ENCODE results near the gene TUBA3D.
A peak's percentile ranks its signal among the peaks of the same experiment; 100 is the strongest.
"Not testable (repeated sequence)": the region's sequence is repeated elsewhere in the genome, so short reads cannot be mapped to it uniquely, and the experiment has no call there.

The TUBA3D gene

DNA sequence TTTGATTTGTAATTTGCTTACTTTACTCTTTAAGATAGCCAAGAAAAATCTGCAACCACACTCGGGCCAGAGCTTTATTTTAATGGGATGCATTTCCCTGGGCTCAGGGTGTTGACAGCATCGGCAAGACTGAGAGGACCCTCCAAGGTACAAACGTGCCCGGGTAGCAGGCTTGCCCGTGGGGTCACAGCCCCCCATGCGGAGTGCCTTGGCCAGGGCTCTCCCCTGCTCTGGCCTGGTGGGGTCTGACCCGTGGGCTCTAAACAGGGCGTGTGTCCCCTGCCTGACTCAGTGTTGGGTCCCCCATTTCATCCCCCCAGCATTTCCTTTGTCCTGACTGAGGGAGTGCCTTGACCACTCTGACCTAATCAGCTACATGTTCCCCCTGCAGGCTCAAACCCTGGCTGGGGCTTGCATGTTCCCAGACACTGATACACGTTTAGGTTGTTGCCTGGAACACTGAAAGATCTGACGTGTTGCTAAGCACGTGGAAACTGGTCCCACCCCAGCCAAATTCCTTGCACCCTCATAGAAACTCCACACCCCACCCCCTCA, 9.1 kb downstream of the TUBA3D start:
- DNase-seq: not testable (repeated sequence)

DNA sequence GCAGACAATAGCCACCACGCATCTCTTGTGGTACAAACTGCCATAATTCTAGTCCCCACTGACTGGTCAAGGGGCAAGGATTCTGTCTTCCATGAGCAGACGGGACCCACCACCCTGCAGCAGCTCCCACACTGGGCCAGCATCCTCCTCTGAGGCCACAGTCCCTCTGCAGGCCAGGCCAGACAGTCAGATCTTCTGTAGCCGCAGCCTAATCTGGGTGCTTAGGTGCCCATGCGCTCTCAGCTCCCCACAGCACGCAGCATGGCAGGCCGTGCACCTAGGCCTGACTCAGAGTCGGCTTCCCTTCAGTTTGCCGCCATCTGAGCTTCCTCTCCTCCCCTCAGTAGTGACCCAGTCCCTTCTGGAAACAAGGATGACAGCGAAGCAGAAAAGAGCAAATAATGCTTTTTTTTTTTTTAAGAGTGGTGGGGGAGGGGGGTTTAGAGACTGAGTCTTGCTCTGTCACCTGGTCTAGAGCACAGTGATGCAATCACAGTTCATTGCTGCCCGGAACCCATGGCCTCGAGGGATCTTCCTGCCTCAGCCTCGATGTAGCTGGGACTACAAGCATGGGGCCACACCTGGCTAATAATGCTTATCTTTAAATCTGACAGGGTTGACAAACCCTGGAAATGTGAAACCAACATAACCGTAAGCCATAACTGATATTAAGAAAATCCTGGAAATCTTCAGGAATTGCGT, 10.4 kb downstream of the TUBA3D start:
- not testable (repeated sequence) for DNase-seq

DNA sequence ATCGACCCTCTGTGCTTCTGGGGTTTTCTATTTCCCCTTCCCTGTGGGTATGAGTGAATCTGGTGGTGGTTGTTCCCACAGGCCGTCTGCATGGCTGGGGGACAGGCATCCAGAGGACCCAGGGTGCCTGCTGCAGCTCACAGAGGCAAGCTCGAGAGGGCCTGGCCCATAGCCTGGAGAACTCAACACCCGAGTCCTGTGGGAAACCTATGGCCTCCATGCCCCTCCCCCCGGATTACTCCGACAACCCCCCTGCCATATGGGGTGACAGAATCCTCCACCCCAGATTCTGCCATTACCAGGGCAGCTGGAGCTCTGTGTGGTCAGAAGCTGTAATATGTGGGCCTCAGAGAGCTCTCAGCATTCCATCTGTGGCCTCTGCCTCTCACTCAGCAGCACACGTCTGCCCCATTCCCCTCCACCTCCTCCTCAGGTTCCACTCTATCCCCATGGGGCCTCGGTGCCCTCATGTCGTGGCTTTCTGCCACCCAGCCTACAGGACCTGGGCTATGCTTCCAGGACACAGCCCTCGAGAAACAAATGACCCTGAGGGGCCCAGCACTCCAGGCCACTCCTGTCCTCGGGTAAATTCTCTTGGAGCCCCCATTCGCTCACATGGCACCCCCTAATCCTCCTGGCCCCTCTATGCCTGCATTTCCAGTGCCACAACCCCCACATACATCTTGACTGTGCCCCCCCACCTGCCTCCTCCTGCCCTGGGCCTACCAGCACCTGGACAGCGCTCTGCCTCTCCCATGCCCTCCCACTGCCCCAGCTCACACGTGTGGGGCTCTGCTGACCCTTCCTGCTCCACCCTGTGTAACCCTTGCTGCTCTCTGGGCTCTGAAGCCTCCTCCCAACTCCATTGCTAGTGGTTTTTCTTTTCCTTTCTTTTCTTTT, 12.6 kb downstream of the TUBA3D start:
- DNase-seq: no peak

DNA sequence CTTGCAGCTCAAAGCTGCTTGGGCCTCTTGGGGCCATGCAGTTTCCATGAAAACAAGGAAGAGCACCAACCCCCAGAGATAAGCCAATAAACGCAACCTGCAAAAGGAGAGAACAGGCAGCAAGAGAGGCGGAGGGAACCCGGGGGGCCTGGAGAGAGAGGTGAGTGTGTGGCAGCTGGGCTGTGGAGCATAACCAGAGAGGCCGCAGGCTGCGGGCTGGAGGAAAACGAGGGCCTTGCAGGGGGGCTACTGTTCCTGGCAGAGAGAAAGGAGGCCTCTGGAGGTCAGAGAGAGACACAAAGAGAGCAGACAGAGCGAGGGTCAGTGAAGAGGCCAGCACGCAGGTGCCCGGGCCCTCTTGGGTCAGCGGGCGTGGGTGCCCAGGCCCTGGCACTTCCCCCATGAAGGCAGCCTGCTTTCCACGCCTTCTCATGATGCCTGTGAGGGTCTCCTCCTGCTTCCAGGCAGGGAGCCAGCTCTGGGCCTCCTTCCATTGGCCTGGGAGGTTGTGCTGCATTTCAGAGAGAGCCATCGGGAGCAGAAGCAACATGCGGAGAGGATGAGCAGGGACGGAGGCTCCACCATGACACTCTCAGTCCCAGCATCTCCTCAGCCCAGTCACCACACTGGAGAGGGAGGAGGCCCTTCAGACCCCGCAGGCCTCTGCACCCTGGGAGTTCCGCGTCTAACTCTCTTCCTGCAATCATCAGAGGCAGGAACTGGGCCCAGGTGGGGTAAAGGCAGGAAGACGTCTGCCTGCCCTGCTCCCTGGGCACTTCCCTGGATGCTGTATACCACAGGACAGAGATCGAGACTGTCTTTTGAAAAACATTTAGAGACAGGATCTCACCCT, 14.9 kb downstream of the TUBA3D start:
- DNase-seq: not testable (repeated sequence)

DNA sequence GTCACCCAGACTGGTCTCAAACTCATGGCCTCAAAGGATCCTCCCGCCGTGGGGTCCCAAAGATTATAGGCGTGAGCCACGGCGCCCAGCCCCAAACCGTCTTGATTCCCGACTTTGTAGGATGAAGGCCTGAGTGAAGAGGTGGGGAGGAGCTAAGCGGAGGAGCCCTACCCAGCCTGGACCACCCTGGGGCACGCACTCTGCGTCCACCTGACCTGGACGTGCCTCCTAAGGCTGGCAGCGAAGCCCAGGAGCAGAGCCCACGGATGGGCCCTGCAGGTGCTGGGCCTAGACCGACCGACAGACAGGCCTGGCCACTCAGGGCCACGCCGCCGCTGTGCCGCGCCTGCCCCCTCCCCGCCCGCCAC, 15.5 kb downstream of the TUBA3D start:
- not testable (repeated sequence) for DNase-seq

DNA sequence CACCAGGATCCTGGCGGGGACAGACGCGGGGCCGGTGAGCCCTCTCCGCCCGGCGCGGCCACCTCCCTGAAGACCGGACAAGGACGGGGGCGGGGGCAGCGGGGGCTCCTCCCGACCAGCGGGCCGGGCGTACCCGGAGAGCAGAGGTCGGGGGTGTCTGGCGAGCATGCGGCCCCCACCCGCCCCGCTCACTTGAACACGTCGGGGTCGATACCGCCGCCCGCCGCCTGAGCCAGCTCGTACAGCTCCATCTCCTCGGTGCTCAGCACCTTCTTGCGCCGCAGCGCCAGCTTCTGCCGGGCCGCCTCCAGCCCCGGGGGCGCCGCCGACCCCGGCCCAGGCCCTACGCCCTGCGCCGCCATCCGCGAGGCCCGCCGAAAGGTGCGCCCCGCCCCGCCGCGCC, 16.1 kb downstream of the TUBA3D start, which contains the start of gene MZT2A:
Gene MZT2A (minus strand): TSS at position 383 of the 403 bp plus-strand sequence. CDS start 21 bp downstream, at position 362.
- DNase-seq: not testable (repeated sequence)

DNA sequence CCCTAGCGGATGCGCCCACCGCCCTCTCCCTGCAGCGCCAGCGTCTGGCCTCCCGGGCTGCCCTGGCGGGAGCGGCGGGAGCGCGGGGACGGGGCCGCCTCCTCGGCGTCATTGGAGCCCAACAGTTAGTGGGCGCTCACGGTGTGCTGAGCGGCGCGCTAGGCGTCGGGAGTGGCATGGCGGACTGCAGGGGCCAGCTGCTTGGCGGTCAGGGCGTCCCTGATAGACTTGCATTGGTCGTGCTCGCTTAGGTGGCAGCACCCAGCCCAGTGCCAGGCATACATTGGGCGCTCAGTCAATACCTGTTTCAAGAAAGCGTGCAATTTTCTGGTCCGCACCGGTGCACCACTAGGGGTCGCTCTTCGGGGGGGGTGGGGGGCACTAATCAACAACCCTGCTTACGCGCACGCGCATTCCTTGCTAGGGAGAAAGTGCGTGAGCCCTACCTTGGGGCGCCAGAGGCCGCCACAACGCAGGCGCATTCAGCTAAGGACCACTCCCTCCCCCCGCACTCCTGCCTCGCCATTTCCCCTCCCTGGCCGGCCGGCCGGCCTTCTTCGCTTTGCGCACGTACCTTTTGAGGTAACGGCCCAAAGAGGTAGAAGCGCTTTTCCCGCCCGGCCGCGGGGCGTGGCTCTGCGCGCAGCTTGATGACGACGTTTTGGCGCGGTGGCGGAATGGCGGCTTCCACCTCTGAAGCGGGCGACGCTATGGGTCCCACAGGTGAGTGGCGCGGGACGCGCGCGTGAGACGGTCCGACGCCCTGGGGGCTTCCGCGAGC, 16.7 kb downstream of the TUBA3D start:
- peak; percentile 97 for DNase-seq

DNA sequence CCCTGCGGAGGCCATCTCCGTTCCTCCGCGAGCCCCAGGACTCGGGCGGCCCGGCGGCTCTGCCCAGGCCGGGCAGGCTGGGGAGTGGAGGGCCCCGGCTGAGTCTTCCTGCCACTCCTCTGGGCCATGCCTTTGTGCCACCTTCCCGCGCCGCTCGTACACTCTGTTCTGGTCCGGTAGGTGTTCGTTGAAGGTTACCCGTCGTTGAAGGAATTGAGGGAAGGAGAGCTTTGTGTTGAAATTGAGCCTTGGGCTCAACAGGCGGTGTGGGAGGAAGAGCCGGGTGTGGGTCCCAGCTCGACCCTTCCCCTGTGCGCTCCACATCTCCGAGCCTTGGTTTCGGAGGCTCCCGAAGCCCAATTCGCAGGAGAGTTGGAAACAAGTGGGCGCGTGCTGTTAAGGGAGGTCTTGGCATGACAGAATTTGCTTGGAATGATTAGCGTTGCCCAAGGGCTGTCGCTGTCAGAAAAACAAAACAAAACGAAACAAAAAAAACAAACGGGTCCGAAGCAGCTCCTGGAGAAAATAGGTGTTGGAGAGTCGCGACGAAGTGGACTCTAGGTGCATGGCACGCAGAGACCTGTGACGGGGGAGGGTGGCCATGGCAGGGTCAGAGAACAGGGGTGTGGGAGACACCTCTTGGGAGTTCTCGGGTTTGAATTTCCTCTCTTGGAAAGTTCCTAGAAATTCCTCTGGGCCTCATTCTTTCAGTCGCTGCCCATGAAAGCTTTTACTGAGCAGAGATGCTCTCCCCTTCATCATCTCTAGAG, 17.5 kb downstream of the TUBA3D start:
- DNase-seq: no peak

DNA sequence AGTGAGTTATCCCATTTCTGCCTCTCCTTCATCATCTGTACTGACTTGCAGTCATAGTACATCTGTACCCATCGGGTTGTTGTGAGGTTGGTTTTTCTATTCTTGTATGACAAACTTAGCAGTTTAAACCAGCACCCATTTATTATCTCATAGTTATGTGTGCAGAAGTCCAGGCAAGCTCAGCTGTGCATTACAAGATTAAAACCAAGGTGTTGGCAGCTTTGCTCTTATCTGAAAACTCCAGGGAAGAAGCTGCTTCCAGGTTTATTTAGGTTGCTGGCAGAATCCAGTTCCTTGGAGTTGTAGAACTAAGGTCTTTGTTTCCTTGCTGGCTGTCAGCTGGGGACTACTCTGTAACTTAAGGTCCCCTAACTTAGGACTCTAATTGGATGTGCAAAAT, 19.6 kb downstream of the TUBA3D start:
- not testable (repeated sequence) for DNase-seq

DNA sequence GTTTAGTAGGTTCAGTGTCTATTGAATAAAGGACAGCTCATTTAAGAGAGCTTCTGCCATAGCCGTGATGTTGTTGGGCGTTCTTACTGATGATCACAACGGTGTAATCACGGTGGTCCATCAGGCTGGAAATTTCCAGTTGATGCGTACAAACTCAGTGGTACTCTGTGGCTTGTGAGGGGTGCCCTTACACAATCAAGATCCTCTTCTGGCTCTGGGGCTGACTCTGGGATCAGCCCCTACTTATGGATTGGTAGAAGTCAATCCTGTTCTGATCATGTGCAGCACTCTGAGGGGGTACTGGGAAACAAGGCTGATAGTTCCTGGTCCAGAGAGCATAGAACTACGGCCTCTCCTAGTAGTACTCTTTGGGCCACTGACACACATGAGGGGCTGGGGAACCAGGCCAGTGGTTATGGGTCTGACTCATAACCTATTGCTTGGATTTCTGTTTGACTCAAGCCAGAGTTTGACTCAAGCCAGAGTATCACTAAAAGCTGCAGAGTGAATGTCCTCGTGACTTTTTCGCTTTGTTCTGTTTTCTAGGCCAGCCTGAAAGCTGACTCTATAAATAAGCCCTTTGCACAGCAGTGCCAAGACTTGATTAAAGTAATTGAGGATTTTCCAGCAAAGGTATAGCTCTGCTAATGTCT, 22.5 kb downstream of the TUBA3D start:
- DNase-seq: not testable (repeated sequence)

DNA sequence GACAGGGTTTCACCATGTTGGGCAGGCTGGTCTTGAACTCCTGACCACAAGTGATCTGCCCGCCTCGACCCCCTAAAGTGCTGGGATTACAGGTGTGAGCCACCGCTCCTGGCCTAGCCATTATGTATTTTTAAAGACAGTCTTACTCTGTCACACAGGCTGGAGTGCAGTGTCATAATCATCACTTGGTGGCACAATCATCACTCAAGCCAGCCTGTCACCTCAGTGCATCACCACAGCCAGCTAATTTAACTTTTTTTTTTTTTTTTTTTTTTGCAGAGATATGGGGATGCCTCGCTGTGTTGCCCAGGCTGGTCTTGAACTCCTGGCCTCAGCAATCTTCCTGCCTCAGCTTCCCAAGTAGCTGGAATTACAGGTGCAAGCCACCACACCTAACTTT, 27.7 kb downstream of the TUBA3D start:
- DNase-seq: not testable (repeated sequence)

DNA sequence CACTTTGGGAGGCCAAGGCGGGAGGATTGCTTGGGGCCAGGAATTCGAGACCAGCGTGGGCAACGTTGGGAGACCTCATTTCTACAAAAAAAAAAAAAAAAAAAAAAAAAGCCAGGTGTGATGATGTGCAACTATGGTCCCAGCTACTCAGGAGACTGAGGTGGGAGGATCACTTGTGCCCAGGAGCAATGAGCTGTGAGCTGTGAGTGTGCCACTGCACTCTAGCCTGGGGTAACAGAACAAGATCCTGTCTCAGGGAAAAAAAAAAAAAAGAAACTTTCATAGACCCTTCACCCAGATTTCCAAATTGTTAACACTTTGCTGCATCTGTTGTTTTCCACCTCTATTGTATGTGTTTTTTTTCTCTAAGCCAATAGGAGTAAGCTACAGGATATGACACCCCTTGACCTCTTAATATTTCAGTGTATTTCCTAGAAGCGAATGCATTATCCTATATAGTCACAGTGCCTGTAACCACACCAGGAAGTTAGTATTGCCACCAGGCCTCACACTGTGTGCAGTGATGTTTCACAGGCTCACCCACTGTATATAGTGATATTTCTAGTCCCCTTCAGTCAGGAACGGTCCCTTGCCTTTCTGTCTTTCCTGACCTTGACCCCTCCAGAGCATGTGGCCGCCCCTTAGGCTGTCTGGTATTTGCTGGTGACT, 28.3 kb downstream of the TUBA3D start:
- not testable (repeated sequence) for DNase-seq

DNA sequence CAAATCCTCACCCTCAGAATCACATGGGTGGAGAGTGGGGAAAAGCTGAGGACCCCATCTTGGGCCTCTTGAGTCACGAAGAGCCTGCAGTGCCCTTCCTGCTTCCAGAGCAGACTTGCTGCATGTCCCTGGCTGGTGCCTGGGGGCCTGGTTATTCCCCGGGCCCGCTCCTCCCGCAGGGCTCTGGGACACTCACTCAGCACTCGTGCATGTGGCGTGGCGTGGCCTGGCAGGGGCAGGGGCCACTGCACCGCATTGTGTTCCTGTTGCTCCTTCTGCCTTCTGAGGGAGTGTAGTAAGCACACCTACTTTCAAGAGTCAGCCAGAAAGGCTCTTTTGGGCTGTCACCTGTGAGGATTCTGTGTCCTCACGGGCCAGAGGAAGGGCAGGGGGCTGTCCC, 33.7 kb downstream of the TUBA3D start:
- DNase-seq: no peak

DNA sequence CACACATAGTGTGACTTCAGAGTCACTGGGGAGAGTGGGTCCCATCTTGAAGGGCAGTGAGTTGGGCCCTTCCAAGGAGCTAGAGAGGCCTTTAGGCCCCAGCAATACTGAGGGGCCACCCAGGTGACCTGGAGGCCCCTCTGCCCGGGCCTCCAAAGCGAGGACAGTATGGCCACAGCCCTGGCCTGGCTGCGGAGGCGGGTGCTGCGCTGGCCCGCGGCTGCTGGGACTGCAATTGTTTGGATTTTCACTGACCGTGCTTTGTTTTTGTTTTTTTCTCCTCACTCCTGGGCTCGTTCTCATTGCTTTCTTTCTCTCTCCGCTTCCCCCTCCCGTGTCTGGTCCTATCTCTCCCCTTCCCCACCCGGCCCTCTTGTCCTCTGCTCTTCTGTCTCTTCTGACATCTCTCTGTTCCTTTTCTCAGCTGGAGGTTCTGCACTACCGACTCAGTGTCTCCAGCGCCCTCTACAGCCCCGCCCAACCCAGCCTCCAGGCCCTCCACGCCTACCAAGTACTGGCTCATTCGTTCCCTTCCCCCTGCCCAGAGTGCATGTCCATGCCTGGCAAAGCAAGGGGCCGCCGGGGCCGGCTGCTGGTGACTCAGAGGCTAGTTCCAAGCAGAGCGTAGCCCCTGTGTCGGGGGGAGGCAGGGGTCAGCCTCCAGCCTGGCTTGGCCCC, 35.5 kb downstream of the TUBA3D start:
- DNase-seq: not testable (repeated sequence)

DNA sequence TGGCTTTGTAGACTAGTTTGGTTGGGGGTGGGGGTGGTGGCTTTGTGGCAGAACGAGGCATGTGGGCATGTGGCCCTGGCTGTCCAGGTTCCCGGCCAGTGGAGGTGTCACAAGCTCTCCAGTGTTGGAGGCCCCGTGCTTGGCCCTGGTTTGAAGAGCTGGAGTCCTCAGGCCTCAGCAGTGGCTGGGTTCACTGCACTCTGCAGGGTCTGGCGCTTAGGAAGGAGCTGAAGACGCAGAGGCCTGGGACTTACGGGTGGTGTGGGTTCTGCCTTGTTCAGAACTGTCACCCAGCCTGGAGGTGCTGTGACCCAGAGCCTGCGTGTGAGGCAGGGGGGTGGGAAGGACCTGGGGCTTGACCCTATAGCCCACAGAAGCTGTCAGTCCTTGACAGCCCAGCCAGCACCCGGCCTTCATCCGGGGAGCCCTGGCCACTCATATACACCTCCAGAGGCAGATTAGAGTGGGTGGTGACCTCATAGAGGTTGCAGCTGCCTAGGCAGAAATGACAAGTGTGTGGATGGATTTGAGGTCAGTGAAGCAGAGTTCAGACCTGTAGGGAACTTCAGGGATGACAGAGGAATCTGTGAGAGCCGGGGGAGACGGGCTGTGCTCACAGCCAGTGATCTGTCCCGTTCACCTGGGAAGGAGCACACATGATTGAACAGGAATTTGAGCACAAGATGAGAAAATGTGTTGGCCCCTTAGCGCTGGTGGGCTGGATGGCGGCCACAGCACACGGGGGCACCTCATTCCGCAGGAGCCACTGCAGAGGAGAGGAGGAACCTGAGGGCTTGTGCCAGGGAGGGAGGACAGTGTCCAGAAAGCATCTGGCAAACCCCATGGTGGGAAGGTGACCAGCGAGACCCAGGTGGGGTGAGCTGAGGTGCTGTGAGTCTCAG, 36.3 kb downstream of the TUBA3D start:
- DNase-seq: not testable (repeated sequence)

DNA sequence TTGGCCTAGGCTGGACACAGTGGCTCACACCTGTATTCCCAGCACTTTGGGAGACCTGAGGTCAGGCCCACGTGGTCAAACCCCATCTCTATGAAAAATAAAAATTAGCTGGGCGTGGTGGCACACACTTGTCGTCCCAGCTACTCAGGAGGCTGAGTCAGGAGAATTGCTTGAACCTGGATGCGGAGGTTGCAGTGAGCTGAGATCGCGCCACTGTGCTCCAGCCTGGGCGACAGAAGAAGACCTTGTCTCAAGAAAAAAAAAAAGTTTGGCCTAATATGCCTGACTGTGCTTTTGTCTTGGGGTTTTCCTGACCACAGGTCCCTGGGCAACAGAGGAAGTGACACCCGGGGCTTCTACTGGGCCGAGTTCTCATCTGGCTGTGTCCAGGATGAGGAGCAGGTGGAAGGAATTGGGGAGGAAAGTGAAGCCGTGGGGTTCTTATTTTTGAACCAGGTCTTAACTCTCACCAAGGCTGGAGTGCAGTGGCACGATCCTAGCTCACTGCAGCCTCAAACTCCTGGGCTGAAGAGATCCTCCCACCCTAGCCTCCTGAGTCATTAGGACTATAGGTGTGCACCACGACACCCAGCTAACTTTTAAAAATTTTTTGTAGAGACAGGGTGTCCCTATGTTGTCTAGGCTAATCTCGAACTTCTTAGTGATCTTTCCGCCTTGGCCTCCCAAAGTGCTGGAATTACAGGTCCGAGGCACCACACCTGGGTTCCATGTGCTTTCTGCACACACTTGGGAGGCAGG, 38.7 kb downstream of the TUBA3D start:
- DNase-seq: not testable (repeated sequence)

DNA sequence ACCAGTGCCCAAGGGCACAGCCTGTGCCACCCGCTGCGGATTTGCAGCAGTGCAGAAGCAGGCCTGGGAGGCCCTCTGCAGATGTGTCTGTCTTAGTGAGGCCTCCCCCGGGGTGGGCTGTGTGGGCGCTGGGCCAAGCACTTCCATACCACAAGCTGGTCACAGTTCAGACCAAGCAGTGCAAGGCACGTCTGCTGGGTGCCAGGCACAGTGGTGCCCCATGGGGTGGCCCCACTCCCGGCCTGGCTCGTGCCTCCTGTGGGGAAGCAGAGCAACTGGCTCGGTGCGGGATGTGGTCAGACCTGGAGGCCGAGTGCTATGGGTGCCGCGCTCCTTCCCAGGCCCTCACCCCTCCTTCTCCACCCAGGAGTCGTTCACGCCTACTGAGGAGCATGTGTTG, 39.3 kb downstream of the TUBA3D start:
- DNase-seq: not testable (repeated sequence)

Data from NCI-H1930 (cell line).